K562 (cell line): Measurements from ENCODE around the gene METTL22. TPM values are rescaled to one million over a fixed set of nuclear protein-coding genes. Genes with fewer than 3 reads are reported as not detected.

Experiments
- ATAC-seq: fragments of 200-7000 bp; cut with Tn5 transposase; 3 replicates; pipeline ENCODE4 v1.9.1; 2020; ENCODE audit warnings: moderate library complexity
- BruUV-seq: library from RNA; stranded (reverse); fragments of 400-500 nt; replicated peaks from 2 replicates; lab custom pipeline; 2021; lab: Mats Ljungman, UMichigan
- CTCF ChIA-PET: fragments of 300-600 bp; formaldehyde crosslinking; extraction: SDS; loops from one replicate; lab custom pipeline; 2021; ENCODE audit warnings: low intra/inter-chr PET ratio; lab: Yijun Ruan, JAX
- POLR2A ChIA-PET: fragments of 300-600, 350-650 bp; sonication (Branson Sonifier 250); formaldehyde crosslinking; extraction: SDS; loops from one replicate; lab custom pipeline; 2021; ENCODE audit warnings: antibody characterized with exemption, inconsistent platforms; lab: Yijun Ruan, JAX
- DNase-seq, 4 experiments: peaks; one replicate each; pipeline versions ENCODE4 v3.0.0 to v3.0.0-alpha.2; 2011 to 2018; ENCODE audit warnings: low spot score in 3 of 4, mixed read lengths in 3 of 4; ENCODE audit errors: extremely low read depth in 1 of 4
- FAIRE-seq: peaks from 2 replicates; lab custom pipeline; 2011; peaks lifted over from hg19 to GRCh38; lab: Jason Lieb, UNC
- H2AFZ ChIP-seq: 2 replicates; pipeline ENCODE4 v1.6.0; 2011; ENCODE audit warnings: low read depth, low read length, control low read depth, inconsistent platforms
- H3K27ac ChIP-seq: fragments of 200-600 bp; 3 replicates; pipeline ENCODE4 v1.8.0; 2011; ENCODE audit warnings: low read depth, mild to moderate bottlenecking, control low read depth, inconsistent platforms, low read length, moderate library complexity, mixed read lengths; ENCODE audit errors: extremely low read depth
- H3K27me3 ChIP-seq, 2 experiments: fragments of 300-600 bp in 1 of 2; 2 replicates in 1 of 2; 3 replicates in 1 of 2; pipeline versions ENCODE4 v1.6.0 to v1.8.0; 2011; ENCODE audit warnings: inconsistent platforms in 2 of 2, low read length in 2 of 2, mild to moderate bottlenecking in 1 of 2, mixed read lengths in 1 of 2, moderate library complexity in 1 of 2; ENCODE audit not compliant: control insufficient read depth in 2 of 2, insufficient read depth in 2 of 2
- H3K36me3 ChIP-seq: fragments of 300-600 bp; 3 replicates; pipeline ENCODE4 v1.8.0; 2011; ENCODE audit warnings: mild to moderate bottlenecking, low read length, inconsistent platforms; ENCODE audit not compliant: control insufficient read depth, insufficient read depth
- H3K4me1 ChIP-seq, 2 experiments: fragments of 200-600 bp in 1 of 2; replicated peaks in 1 of 2; 2 replicates in 1 of 2; 3 replicates in 1 of 2; pipeline versions ENCODE4 v1.5.1 to v1.8.0; 2011; ENCODE audit warnings: inconsistent platforms in 2 of 2, low read length in 2 of 2, mild to moderate bottlenecking in 1 of 2, mixed read lengths in 1 of 2, moderate library complexity in 1 of 2; ENCODE audit not compliant: control insufficient read depth in 2 of 2, insufficient read depth in 2 of 2
- H3K4me2 ChIP-seq: 2 replicates; pipeline ENCODE4 v1.6.1; 2011; ENCODE audit warnings: low read length, control low read depth, inconsistent platforms, mixed read lengths; ENCODE audit not compliant: insufficient read depth
- H3K4me3 ChIP-seq: fragments of 200-600 bp; sonication (generic), shearing (Covaris generic); 2 replicates; pipeline ENCODE4 v1.5.1; 2016; ENCODE audit warnings: control low read depth, inconsistent platforms
- H3K79me2 ChIP-seq: fragments of 200-600 bp; 3 replicates; pipeline ENCODE4 v1.8.0; 2011; ENCODE audit warnings: low read length, inconsistent platforms; ENCODE audit not compliant: control insufficient read depth, insufficient read depth
- H3K9ac ChIP-seq, 2 experiments: 2 replicates each; pipeline versions ENCODE4 v1.6.0 to v1.6.1; 2011; ENCODE audit warnings: low read depth in 2 of 2, low read length in 2 of 2, control low read depth in 1 of 2, inconsistent platforms in 1 of 2, mild to moderate bottlenecking in 1 of 2, mixed read lengths in 1 of 2; ENCODE audit not compliant: insufficient read depth in 1 of 2
- H3K9me1 ChIP-seq: one replicate; pipeline ENCODE4 v1.6.0; 2011; ENCODE audit warnings: inconsistent platforms, mild to moderate bottlenecking, low read length, moderate library complexity; ENCODE audit not compliant: control insufficient read depth, insufficient read depth
- H3K9me3 ChIP-seq: replicated peaks from 2 replicates; pipeline ENCODE4 v1.5.1; 2011; ENCODE audit warnings: low read depth, low read length, inconsistent platforms; ENCODE audit not compliant: control insufficient read depth, insufficient read depth
- H4K20me1 ChIP-seq: replicated peaks from 2 replicates; pipeline ENCODE4 v1.6.1; 2011; ENCODE audit warnings: low read length, inconsistent platforms, mixed read lengths; ENCODE audit not compliant: control insufficient read depth, insufficient read depth
- ATF7 ChIP-seq: fragments of 450-650 bp; IDR thresholded peaks from 2 replicates; pipeline ENCODE4 v1.7.1; 2014; ENCODE audit warnings: mild to moderate bottlenecking, moderate library complexity
- CBX1 ChIP-seq: sonication (generic); IDR thresholded peaks from 2 replicates; pipeline ENCODE4 v1.6.1; 2016; ENCODE audit warnings: antibody characterized with exemption, low read depth, mild to moderate bottlenecking
- CREB1 ChIP-seq, 2 experiments: sonication (generic) in 1 of 2; formaldehyde crosslinking in 1 of 2; IDR thresholded peaks; 2 replicates each; pipeline versions ENCODE4 v1.6.1 to v1.8.0; 2012 to 2022; ENCODE audit warnings: inconsistent platforms in 1 of 2, mild to moderate bottlenecking in 1 of 2, missing genetic modification reagents in 1 of 2, moderate library complexity in 1 of 2
- CREM ChIP-seq: IDR thresholded peaks from 2 replicates; pipeline ENCODE4 v1.6.1; 2014; ENCODE audit warnings: antibody characterized with exemption, low read depth
- GTF2A2 ChIP-seq: IDR thresholded peaks from 2 replicates; pipeline ENCODE4 v1.6.1; 2016; ENCODE audit warnings: mild to moderate bottlenecking, missing genetic modification characterization, missing compliant biosample characterization
- NCOA1 ChIP-seq: fragments of 450-650 bp; IDR thresholded peaks from 2 replicates; pipeline ENCODE4 v1.6.1; 2016; ENCODE audit warnings: low read depth
- TEAD1 ChIP-seq, 2 experiments: fragments of 450-650 bp in 1 of 2; sonication (generic) in 1 of 2; formaldehyde crosslinking; IDR thresholded peaks; 2 replicates each; pipeline versions ENCODE4 v1.4.0 to v1.8.0; 2020 to 2022; ENCODE audit warnings: mild to moderate bottlenecking in 2 of 2, missing genetic modification reagents in 1 of 2
- ZNF124 ChIP-seq: sonication (generic); formaldehyde crosslinking; IDR thresholded peaks from 2 replicates; pipeline ENCODE4 v1.8.1; 2022; ENCODE audit warnings: missing genetic modification reagents
- ZNF274 ChIP-seq: IDR thresholded peaks from 2 replicates; pipeline ENCODE4 v1.6.1; 2011; ENCODE audit warnings: low read depth, mild to moderate bottlenecking, low read length, moderate library complexity, borderline replicate concordance
- ZNF282 ChIP-seq: sonication (generic); formaldehyde crosslinking; IDR thresholded peaks from 2 replicates; pipeline ENCODE4 v1.8.1; 2023; ENCODE audit warnings: missing genetic modification reagents
- WGBS: fragments of 100-300 bp; shearing (Covaris generic); methylation state at CpG from one replicate; pipeline ENCODE4 v1.1.6; 2016; ENCODE audit warnings: low coverage, mixed read lengths; ENCODE audit not compliant: insufficient coverage; ENCODE audit errors: missing lambda C conversion rate; 5-methylcytosine and 5-hydroxymethylcytosine counted together
- in situ Hi-C: fragments of 300-500 bp; cut with MboI; formaldehyde crosslinking; loops from 4 replicates; pipeline ENCODE4 v1.15.0; 2018; ENCODE audit warnings: inconsistent platforms, mixed read lengths
- intact Hi-C: fragments of 100-400 bp; cut with micrococcal nuclease; formaldehyde crosslinking; loops from 2 replicates; pipeline ENCODE4 v1.14.2; 2022
- polyA plus RNA-seq, 8 experiments: library from polyadenylated mRNA; depleted of rRNA in 4 of 8; stranded (reverse) in 5 of 8; unstranded in 3 of 8; fragments of >200 nt; fragmentation: Nextera tagmentation in 2 of 8; fragmentation: Illumina TruSeq in 1 of 8; extraction: Ambion mirVana in 2 of 8; extraction: Trizol in 1 of 8; gene quantifications; 2 replicates each; pipeline versions ENCODE4 v1.2.1 to v1.2.3, GENCODE V29; 2011 to 2014; ENCODE audit warnings: inconsistent platforms in 1 of 8, missing spikeins in 1 of 8
- total RNA-seq, 7 experiments: library from RNA; depleted of rRNA in 6 of 7; stranded (reverse); fragments of >200 nt in 6 of 7; fragmentation: Illumina TruSeq in 2 of 7; extraction: Trizol in 2 of 7; gene quantifications; 2 replicates each; pipeline versions ENCODE4 v1.2.1 to v1.2.3, GENCODE V29; 2011 to 2021; ENCODE audit warnings: low replicate concordance in 1 of 7
- TF ChIP-seq, protein P1 (sequence below): fragments of 450-650 bp; IDR thresholded peaks from 2 replicates; pipeline ENCODE4 v1.6.1; 2016; ENCODE audit warnings: mild to moderate bottlenecking
- TF ChIP-seq, protein P2 (sequence below): fragments of 450-650 bp; IDR thresholded peaks from 2 replicates; pipeline ENCODE4 v1.6.1; 2018; ENCODE audit not compliant: partially characterized antibody

METTL22 gene
- total and polyA plus RNA-seq, 9 of the 15 experiments (the other 6 are each of a cell fraction or from before 2014, with no cell fraction given) = 6.9 to 33.2 (median 18.5) TPM

DNA sequence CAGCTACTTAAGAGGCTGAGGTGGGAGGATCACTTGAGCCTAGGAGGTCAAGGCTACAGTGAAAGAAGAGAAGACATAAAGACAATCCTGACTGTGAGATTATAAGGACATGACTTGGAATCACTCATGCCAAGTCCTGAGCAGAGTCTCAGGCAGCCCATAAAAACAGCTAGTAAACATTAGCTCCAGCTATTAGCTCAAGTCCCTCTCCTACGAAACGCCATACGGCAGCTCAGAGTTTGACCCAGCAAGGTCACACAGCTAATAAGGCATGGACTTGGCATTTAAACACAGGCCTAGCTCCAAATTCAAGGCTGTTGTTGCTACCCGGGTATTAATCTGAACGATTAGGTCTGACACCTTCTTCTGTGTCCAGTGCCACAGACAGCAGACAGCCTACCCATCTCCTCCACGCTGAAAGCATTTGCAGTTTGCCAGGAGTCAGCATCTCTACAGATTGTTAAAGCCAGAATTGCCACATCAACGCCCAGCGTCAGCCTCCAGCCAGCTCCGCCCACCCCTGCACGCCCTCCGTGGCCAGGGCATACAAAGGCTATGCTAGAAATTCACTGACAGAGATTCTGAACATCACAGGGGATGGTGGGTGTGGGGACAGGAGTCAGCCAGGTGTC lies 21.2 kb upstream of the METTL22 start:
- Histone ChIP-seq H3K4me1 (no peaks in the 10 kb centered on the region), H3K27ac (no peak overlapping the region), H3K79me2 (no peaks in the 10 kb centered on the region), H3K27me3 (peaks cover 7 to 35% of the 10 kb centered on the region in 2 experiments), H3K9me1 (no peaks in the 10 kb centered on the region), H2AFZ (no peak overlapping the region), H3K36me3 (no peaks in the 10 kb centered on the region), H3K9ac (no peak overlapping the region), H3K4me3 (no peak overlapping the region), H4K20me1 (no peaks in the 10 kb centered on the region), H3K4me2 (no peak overlapping the region), H3K9me3 (no peaks in the 10 kb centered on the region)
- POLR2A ChIA-PET = interaction anchor here (0.7 to 1.1 kb wide), 4 partner anchors 14 to 962 kb away, joined by 3 to 4 read pairs (median 3); no protein-coding TSS in a partner anchor
- intact Hi-C loops = no loop called here
- no peak for DNase-seq
- no peak for FAIRE-seq
- in situ Hi-C loops = no loop called here
- 7% methylated on average over 11 of the region's 11 CpGs for WGBS
- TF ChIP-seq GTF2A2 (tag) (no peak), ZNF282 (no peak), NCOA1 (no peak), ATF7 (no peak), ZNF274 (no peak), ZNF124 (CRISPR knock-in tag) (no peak), CBX1 (no peak), CREM (no peak), CREB1 (IDR thresholded peaks at IDR 0.05) (no peak), CREB1 (CRISPR knock-in tag; IDR thresholded peaks at IDR 0.05) (no peak), TEAD1 (CRISPR knock-in tag; IDR thresholded peaks at IDR 0.05) (no peak)
- TF ChIP-seq, protein P1, sequence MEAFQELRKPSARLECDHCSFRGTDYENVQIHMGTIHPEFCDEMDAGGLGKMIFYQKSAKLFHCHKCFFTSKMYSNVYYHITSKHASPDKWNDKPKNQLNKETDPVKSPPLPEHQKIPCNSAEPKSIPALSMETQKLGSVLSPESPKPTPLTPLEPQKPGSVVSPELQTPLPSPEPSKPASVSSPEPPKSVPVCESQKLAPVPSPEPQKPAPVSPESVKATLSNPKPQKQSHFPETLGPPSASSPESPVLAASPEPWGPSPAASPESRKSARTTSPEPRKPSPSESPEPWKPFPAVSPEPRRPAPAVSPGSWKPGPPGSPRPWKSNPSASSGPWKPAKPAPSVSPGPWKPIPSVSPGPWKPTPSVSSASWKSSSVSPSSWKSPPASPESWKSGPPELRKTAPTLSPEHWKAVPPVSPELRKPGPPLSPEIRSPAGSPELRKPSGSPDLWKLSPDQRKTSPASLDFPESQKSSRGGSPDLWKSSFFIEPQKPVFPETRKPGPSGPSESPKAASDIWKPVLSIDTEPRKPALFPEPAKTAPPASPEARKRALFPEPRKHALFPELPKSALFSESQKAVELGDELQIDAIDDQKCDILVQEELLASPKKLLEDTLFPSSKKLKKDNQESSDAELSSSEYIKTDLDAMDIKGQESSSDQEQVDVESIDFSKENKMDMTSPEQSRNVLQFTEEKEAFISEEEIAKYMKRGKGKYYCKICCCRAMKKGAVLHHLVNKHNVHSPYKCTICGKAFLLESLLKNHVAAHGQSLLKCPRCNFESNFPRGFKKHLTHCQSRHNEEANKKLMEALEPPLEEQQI = no peak
- TF ChIP-seq, protein P2, sequence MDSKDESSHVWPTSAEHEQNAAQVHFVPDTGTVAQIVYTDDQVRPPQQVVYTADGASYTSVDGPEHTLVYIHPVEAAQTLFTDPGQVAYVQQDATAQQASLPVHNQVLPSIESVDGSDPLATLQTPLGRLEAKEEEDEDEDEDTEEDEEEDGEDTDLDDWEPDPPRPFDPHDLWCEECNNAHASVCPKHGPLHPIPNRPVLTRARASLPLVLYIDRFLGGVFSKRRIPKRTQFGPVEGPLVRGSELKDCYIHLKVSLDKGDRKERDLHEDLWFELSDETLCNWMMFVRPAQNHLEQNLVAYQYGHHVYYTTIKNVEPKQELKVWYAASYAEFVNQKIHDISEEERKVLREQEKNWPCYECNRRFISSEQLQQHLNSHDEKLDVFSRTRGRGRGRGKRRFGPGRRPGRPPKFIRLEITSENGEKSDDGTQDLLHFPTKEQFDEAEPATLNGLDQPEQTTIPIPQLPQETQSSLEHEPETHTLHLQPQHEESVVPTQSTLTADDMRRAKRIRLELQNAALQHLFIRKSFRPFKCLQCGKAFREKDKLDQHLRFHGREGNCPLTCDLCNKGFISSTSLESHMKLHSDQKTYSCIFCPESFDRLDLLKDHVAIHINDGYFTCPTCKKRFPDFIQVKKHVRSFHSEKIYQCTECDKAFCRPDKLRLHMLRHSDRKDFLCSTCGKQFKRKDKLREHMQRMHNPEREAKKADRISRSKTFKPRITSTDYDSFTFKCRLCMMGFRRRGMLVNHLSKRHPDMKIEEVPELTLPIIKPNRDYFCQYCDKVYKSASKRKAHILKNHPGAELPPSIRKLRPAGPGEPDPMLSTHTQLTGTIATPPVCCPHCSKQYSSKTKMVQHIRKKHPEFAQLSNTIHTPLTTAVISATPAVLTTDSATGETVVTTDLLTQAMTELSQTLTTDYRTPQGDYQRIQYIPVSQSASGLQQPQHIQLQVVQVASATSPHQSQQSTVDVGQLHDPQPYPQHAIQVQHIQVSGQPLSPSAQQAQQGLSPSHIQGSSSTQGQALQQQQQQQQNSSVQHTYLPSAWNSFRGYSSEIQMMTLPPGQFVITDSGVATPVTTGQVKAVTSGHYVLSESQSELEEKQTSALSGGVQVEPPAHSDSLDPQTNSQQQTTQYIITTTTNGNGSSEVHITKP = no peak
- CTCF ChIA-PET = no interaction called here
- no peak for ATAC-seq
- BruUV-seq = no TSS peak
